GM20431 (cell line): ENCODE results near the gene CADPS2.

Source experiments
- in situ Hi-C: fragments of 300-500 bp; cut with MseI, MboI; formaldehyde crosslinking; loops from one replicate; pipeline ENCODE4 v1.15.0; 2020; ENCODE audit warnings: low sequenced_read_pairs; ENCODE audit not compliant: unreplicated experiment

Gene CADPS2

DNA sequence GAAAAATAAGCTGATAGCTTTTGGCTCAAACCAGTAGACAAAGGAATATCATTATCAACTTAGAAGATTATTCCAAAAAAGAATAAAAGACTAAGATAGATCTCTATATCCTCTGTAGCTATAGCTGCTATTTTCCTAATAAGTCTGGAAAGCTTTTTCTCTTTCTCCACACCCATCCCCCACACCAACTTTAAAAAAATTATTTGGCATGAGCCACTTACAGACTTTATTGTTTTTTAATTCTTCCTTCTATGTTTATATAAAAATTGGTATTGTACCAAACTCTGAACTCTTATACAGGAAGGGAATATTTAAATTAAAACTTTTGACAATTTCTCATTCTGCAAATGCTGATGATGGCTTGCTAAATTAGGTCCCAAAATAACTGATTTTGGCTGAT is 330.0 kb downstream of the CADPS2 start:
- in situ Hi-C loops = no loop called here

DNA sequence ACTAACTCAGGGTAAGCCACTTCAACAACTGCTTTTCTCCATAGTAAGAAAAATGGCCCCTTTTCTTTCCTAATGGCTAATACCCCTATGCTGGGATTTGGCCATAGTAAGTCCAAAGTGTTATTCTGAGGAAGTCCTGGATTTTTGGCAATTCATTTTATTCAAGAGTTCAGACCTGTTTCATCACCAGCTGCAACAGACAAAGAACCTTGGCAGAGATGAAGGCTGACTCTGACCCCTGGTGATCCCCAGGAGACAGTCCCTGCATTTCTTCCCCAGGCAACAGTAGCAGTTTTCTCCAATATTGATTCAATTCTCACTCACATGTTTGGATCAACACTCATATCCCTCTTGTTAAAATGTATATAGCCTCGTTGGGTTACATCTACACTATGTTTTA is 332.5 kb downstream of the CADPS2 start:
- in situ Hi-C loops = no loop called here

DNA sequence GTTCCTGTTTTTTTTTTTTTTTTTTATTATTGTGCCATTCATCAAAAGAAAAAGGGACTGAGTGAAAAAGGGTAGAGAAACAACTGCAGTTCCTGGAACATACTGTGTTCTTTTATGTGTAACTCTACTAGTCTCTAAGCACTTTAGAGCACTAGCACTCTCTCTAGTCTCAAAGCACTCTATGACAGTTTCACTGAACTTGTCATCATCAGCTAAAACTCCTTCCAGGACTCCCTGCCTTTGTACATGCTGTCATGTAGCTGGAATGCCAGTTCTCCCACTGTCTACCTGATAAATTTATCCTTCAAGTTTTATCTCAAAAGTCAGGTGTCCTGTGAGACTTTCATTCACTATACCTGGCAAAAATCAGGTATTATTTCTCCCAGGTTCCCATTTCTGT is 333.5 kb downstream of the CADPS2 start:
- in situ Hi-C loops = no loop called here

DNA sequence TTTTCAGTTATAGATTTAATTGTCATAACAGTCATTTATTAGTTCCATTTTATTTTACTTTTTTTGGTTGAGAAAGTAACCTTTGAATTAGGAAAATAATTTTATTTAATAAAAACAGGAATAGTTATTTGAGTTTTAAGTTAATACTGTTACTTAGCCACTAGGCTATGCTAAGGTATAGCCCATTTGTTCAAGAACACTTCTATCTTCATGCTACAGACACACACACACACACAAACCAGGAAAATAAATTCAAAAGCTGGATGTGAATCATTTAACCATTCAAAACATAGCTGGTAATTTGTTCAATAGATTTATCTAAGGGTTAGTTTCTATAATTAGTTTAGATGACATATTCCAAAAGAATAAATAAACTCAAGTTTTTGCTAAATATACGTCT is 335.7 kb downstream of the CADPS2 start:
- in situ Hi-C loops = no loop called here

DNA sequence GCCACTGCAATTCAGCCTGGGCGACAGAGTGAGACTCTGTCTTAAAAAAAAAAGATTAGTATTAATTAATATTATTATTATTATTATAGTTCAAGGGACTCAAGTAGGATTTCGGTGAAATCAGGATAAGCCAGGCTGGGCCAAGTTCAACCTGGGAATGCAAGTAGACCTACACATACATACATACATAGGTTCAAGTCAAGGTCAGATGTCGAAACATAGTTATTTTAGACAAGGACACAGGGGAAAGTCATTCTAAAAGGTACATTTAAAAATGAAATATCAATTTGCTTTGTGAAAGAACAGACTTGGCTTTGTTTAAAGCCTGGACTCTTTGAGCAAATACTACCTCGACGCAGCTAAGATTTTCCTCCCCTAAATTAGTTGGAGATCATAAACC is 336.7 kb downstream of the CADPS2 start:
- in situ Hi-C loops = loop anchor here (25.0 kb wide), 1 partner anchor 337 kb away; no protein-coding TSS in a partner anchor

DNA sequence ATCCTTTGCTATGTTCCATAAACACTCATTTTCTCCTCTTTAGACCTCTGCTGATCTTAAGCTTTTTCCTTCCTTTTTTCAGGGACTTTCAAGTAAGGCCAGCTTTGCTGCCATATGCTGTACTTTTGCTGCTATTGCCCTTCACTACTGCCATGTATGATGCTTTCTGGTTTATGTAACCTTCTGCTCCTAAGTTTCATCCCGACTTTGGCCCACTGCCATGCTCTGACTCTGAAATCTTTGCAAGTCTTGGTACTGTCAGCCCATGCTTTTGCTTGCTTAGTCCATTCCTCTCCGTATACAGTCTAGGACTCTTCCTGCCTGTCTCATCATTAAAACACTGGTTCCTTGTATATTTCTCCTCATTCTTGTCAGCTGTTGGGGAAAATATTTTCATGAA is 339.8 kb downstream of the CADPS2 start:
- in situ Hi-C loops = loop anchor here (25.0 kb wide), 1 partner anchor 334 kb away; no protein-coding TSS in a partner anchor

DNA sequence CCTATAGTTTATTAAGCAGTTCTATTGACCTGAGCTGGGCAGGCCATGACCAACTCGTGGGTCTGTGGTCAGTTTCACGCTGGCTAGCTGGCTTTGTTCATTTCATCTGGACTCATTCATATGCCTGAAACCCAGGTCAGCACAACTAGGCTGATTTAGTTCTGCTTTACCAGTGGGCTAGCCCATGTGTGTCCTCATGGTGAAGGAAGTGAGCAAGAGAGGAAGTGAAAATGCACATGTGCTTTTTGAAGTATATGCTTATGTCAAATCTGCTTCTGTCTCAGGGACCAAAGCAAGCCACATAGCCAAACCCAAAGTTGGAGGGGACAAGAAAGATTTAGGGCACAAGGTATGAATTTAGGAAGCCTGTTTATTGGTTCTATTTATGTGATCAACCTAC is 341.8 kb downstream of the CADPS2 start:
- in situ Hi-C loops = loop anchor here (25.0 kb wide), 1 partner anchor 332 kb away; no protein-coding TSS in a partner anchor

DNA sequence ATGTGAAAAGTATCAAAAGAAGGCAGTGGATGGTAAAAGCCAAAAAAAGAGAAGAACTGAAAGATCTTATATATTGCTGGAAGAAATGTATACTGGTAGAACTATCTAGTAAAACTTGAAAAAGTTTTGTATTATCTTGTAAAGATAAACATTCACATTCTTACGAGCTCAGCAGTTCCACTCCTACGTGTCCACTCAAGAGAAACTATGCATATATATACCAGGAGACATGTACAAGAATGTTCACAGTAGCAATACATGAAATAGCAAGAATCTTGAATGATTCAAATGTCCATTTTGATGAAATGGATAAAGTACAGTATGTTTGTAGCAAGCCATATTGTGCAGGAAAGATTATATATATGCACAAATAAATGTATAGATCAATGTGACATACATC is 342.4 kb downstream of the CADPS2 start:
- in situ Hi-C loops = loop anchor here (25.0 kb wide), 1 partner anchor 332 kb away; no protein-coding TSS in a partner anchor

DNA sequence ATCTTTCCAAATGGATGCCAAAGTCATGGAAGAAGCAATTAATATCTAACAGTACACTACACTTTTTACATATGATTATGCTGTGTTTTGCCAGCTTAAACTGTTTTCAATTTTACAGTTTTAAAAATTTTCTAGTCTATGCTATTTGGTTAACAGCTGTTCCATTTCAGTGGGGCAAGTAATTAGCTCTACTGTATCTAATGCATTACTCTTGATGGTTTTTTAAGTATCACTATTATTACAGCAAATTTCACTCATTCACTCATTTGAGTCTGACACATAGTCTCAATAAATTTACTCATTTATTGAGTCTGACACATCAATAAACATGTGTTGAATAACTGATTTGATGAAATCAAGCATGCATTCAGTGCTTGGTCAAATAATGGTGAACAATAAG is 343.1 kb downstream of the CADPS2 start:
- in situ Hi-C loops = loop anchor here (25.0 kb wide), 1 partner anchor 331 kb away; no protein-coding TSS in a partner anchor

DNA sequence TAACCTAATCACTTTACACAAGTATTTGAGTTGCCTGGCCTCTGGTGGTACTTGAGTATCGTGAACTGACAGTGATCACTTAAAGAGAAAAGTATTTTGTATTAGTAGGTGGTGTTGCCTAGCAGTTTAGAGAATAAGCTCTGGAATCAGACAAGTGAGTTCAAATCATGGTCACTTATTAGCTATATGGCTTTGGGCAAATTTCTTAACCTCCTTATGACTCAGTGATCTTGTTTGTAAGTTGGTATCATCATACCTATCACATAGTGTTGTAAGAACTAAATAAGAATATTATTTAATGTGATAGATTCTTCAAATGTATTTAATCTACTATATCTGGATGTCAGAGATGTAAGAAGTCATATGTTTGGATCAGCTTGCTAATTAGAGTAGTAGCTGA is 351.2 kb downstream of the CADPS2 start:
- in situ Hi-C loops = loop anchor here (25.0 kb wide), 1 partner anchor 323 kb away; no protein-coding TSS in a partner anchor

DNA sequence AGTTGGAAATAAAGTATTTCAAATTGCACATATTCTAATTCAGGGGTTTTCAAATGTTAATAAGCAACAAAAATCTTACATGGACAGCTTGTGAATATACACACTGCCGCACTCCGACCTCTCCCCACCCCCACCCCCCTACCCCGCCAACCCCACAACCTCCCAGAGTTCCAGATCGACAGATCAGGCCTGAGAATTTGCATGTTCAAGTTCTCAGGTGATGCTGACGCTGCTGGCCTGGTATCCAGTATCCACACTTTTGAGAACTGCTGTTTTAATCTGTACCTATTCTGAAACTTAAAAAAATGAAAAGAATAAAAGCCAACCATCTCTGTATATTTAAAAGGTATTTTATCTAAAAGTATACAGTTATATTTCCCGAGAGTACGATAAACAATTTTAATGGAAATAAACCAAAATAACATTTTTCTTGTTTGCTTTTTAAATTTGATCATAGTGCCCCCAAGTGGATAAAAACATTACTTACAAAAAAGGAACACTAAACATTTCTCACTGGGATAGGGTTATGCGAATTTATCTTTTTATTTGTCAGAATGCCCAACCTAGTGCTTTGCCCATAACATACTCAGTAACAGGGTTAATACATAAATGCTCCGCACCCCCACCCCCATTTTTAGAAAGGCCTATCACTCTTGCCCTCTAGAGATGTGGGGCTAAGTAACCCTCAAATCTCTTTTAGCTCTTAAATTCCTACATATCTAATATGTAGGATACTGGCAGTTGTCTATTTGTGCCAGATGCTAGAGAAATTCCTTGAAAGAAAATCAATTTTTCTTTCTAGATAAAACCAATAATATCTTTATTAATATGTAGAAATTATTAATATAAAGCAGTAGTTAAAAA is 353.6 kb downstream of the CADPS2 start:
- in situ Hi-C loops = loop anchor here (25.0 kb wide), 1 partner anchor 320 kb away; no protein-coding TSS in a partner anchor

DNA sequence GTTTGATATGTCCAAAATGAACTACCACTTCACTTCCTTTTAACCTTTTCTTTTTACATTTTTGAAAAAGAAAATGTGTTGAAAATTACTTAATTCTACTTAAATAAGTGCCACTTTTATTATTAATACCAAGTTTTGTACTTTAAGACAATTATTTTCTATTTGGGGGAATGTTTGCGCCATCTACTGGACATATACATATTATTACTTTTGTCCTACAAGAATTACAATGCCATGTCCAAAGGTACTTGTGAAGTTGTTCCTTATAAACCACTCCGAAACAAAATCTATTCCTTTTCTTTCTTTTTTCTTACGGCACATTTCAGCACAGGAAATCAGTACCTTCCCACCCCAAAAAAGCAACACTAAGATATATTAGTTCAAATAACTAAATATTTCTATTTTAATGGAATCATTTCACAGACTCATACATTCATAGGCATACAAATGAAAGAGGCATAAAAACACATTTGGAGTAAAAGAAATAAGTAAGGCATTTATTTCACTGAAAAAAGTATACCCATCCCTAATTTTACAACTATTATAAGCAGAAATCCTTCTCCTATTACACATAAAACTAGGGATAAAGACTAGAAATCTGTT is 357.3 kb downstream of the CADPS2 start:
- in situ Hi-C loops = loop anchor here (25.0 kb wide), 1 partner anchor 317 kb away; no protein-coding TSS in a partner anchor

DNA sequence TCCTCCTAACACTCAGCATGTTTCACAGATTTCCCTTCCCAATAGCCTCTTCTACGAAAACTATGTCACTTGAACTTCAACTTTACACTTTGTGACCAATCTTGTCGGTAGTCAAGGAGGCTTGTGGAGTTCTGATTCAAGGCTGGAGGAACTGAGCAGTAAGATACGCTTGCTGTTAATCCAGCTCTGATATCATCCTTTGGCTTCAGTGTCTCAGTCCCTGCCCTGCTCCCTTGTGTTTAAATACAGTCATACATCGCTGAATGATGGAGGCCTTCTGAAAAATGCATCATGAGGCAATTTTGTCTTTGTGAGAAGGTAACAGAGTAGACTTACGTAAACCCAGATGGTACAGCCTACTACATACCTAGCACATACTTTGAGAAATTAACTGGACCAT is 360.9 kb downstream of the CADPS2 start:
- in situ Hi-C loops = loop anchor here (25.0 kb wide), 1 partner anchor 313 kb away; no protein-coding TSS in a partner anchor

DNA sequence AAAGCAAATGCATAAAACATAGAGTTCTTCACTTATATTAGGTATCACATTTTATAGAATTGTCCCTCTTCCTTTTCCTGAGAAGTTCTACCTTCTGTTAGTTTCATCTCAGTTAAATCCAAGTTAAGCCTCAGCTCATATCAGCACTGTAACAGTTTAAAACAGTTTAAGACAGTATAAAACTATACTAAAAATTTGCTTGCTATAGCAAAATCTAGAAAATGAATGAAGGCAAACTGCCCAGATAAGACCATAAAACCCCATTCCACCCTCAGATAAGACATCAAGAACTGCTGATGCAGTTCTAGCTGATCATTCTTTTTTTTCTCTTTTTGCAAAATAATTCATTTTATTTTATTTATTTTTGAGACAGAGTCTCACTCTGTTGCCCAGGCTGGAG is 364.5 kb downstream of the CADPS2 start:
- in situ Hi-C loops = no loop called here

DNA sequence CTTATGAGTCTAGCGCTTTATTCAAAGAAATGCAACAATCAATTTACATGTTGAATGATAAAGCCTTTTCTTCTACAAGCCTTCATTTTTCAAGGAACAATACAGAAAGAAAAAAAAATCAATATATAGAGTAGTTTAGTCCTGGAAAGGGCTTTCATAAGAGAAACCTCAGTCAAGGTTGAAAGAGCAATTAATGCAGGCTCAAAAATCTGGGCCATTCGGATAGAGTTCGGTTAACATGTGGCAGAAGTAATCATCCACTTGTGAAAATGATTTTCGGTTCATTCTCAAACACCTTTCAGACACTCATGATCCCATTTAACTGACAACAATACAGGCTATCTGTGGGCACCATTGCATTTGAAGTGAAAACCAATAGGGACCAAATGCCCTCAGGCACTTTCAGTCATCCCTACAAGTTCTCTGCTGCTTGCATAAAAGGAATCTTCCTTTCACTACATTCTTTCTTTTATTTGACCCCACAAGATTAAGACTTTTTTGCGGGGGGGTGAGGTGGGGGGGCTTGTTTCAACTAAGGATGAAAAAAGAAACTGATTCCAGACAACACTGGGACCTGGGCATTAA is 365.2 kb downstream of the CADPS2 start:
- in situ Hi-C loops = no loop called here

DNA sequence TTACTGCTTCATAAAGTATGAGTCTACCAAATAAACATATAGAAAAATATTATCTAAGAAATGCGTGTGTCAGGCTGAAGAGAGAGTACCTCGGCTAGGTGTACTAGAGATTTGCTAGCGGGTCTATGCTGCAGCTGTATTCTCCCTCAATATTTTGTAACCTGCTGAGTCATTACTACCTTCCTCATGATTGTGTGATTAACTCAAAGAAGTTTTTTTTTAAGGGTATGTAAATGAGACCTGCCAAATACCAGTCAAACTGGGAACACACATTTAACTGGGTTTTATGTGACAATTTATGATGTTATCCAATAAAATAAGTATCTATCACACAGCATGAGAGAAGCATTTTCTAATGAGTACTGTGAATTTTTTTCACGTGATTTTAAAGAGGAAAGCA is 367.8 kb downstream of the CADPS2 start:
- in situ Hi-C loops = no loop called here

DNA sequence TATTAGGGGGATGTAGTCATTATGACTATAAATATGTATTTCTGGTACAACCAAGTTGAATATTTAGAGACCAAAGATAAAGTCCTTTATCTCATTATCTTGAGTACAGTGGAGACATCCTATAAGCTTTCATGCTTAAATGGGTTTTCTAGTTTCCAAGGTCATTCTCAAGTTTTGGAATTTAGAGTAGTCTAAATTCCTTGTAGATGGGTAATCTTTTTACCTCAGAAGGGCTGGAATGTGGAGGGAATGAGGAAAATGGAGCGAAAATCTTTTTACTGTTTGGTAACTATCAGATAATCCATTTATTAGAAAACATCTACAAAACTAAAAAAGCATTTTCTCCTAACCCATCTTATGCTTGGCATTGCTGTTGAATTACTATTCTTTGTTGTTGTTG is 368.7 kb downstream of the CADPS2 start:
- in situ Hi-C loops = no loop called here

DNA sequence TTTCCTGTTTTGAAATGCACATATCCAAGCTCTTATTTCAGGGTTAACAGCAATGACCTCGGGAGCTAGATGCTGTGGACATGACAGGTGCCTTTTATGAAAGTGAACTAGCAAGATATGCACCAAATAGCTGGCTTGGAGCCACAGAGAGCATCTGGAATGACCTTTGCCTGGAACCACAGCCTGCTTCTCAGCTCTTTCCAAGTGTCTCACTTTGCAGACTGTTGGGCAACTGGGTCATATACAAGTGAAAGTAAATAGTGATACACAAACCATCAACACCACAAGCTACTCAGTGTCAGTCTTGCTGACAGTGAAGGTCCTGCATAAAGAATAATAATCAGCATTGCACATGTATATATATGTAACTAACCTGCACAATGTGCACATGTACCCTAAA is 370.9 kb downstream of the CADPS2 start:
- in situ Hi-C loops = no loop called here

DNA sequence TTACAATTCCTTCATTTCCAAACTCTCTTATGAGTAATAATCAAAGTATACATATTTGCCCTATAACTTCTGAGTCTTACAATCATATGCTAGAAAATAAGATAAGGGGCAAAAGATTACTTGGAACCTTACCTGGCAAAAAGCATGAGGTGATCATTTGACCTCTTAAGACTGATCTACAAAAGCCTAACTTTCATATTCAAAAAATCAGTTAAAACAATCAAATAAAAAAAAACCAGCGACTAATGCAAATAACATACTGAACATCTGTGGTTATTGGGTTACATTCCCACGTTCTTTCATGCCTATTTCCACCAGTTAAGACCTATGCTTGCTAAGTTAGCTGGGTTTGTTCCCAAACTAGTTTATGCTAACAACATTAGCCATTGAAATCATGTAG is 375.0 kb downstream of the CADPS2 start:
- in situ Hi-C loops = no loop called here

DNA sequence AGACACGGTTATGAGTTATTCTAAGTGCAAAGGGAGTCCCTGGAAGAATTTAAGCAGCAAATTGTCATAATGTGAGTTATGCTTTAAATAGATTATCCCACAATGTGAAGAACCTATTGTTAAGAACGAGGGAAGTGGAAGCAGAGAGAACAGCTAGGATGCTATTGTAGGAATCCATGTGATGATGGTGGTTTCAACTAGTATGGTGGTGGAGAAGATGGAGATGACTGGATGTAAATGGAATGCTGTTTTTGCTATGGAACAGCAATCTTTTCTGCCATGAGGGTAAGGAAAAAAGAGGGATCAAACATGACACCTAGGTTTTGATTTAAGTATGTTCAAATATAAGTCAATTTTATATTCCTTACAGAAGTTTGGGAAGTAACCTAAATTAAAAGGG is 378.7 kb downstream of the CADPS2 start:
- in situ Hi-C loops = no loop called here

DNA sequence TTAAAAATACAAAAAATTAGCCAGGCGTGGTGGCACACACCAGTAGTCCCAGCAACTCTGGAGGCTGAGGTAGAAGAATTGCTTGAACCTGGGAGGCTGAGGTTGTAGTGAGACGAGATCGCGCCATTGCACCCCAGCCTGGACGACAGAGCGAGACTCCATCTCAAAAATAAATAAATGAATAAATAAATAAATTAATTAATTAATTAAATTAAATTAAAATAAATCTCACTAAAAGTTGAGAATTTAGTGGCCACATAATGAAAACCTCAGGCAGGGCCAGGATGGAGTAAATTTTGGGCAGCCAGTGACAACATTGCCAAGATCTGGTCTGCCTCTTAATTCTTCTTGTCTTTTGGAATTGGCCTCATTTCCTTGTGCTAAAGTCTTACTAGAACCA is 394.3 kb downstream of the CADPS2 start:
- in situ Hi-C loops = no loop called here
